AG20443 (cell line): ENCODE measurements around the gene ARL8B.
"Not testable (repeated sequence)": the region's sequence is repeated elsewhere in the genome, so short reads cannot be mapped to it uniquely, and the experiment has no call there.

Source experiments
- DNase-seq: peaks from one replicate; pipeline ENCODE4 v3.0.0; 2012; ENCODE audit warnings: low spot score, mixed read lengths

The ARL8B gene

DNA sequence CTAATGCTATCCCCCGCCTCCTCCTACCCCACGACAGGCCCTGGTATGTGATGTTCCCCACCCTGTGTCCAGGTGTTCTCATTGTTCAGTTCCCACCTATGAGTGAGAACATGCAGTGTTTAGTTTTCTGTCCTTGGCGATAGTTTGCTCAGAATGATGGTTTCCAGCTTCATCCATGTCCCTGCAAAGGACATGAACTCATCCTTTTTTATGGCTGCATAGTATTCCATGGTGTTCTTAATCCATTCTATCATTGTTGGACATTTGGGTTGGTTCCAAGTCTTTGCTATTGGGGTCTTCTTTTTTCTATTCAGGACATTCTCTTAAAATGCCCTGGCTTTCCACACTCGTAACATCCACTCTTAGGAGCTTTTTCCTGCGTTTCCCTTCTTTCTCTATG lies 25.1 kb downstream of the ARL8B start:
- not testable (repeated sequence) for DNase-seq

DNA sequence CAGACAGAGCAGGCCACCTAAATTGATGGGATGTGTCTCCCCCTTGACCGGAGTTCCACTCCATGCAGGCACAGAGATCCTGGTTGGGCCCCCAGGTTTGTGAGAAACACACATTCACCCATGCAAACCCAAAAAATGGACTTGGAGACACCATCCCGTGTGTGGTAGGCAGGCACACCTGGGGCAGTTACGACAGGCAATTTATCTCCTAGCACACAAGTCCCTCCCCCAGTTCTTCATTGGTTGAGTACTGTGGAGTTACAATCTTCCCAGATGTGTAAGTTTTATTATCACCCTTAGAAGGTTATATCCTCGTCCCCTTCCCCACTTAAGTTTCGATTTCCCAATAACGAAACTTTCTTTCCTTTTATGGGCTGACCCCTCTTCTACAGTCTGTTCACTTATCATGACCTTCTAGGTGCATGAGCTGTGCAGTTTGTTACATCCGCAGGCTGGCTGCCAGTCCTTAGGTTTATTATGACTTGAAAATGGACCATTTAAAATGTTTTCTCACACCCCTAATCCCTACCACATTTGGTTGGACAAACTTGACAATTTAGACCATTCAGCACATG lies 27.3 kb downstream of the ARL8B start:
- no peak for DNase-seq

GRCh38 chr3:5151586-5151985 lies 29.5 kb downstream of the ARL8B start:
- no peak for DNase-seq

DNA sequence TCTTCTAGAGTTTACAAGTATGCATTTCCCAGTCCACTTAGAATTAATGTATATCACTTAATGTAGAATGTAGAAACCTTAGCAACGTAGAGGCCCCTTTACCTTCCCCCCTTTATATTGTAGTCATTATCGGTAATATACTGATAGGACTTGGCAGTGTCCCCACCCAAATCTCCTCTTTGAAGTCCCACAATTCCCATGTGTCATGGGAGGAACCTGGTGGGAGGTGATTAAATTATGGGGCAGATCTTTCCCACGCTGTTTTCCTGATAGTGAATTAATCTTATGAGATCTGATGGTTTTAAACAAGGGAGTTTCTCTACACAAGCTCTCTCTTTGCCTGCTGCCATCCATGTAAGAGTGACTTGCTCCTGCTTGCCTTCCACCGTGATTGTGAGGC lies 31.0 kb downstream of the ARL8B start:
- DNase-seq, result no peak

DNA sequence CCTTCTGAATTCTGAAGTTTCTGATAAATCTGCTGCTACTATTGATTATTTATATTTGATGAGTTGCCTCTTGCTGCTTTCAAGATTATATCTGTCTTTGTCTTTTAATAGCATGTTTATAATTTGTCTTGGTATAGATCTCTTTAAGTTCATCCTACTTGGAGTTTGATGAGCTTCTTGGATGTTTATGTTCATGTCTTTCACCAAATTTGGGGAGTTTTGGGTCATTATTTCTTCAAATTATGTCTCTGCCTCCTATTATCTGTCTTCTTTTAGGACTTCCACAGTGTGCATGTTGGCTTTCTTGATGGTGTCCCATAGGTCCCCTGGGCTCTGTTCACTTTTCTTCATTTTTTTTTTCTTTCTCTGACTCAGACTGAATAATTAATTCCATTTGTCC lies 33.1 kb downstream of the ARL8B start:
- DNase-seq, result no peak

GRCh38 chr3:5160321-5160720 lies 38.2 kb downstream of the ARL8B start:
- no peak for DNase-seq

DNA sequence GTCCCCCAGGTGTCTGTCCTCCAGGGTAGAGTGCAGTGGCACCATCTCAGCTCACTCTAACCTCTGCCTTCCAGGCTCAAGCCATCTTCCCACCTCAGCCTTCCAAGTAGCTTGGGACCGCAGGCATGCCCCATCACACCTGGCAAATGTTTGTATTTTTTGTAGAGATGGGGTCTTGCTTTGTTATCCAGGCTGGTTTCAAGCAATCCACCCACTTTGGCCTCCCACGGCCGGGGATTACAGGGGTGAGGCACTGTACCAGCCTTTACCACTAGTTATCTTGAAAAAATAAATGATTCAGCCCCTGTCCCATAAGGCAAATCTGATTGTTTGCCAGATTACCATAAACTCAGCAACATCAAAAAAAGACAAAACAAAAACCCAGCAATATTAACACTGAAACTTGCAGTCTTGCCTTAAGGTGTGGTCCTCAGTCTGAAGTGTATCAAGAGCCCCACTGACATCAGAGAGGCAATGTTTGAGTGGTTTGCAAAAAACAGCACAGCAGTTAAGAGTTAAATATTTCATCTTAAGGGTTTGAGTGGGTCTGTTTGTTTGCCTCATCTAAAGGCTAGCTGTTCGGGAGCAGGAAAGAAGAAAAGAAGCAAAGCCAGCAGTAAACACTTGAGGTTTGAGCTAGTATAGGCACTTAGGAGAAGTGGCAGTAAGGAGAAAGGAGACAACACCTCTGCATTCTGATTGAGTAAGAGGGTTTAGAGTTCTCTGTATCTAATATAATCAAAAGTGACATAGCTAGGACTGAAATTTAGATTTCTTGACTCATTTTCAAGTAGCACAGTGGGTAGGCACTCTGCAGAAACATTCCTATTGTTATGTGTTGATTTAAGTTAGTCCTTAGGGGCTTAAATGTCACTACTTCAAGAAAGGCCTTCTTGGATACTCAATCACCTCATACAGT lies 39.1 kb downstream of the ARL8B start:
- DNase-seq, result peak; percentile 10

DNA sequence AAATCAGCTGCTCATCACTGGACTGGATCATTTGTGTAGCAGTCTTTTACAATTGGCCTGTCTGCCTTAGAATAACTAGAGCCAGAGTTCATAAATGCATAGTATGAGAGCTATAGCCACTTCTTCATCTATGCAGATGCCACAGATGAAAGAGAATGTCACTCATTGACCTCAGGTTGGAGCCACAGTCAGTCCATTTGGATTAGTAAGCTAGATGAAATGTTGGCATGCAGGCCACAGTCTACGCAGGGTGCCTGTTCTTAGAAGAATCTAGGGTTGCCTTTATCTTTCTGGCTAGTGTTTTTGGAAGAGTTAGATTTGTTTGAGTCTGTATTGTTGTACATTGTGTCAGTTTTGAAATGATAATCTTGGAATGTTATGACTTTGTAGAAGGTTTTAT lies 40.0 kb downstream of the ARL8B start:
- DNase-seq, result peak; percentile 48

DNA sequence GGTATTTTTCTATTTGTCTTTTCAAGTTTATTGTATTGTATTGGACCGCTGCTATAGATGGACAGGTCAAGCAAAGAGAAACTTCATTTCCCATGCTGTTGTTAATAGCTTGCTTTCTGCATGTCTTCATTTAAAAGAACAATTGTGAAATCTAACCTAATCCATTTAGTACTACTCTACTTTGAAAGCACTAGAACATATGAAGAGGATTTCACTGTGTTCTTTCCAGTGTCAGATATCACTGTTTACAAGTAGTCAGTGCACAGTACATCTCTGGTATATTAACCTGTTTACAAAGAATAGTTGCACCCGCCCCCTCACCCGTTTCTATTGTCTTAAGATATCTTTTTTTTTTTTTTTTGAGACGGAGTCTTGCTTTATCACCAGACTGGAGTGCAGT lies 43.6 kb downstream of the ARL8B start:
- DNase-seq, result no peak

DNA sequence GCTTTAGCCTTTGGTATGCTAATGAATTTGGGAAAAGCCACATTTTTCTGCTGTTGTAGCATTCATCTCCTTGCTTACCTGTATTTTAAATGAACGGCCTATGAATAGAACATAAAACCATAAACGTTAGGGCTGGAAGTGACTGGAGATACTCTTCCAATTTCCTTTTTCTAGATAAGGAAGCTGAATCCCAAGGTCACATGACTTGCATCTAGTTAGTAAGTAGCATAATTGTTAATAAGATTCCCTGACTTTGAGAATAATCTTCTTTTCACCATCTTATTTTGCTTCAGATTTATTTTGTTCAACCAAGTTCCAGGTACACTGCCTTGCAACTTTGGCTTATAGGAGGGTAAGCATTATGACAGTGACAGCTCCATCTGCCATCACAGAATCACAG lies 44.8 kb downstream of the ARL8B start:
- DNase-seq, result no peak

GRCh38 chr3:5168110-5168509 lies 46.0 kb downstream of the ARL8B start:
- no peak for DNase-seq

DNA sequence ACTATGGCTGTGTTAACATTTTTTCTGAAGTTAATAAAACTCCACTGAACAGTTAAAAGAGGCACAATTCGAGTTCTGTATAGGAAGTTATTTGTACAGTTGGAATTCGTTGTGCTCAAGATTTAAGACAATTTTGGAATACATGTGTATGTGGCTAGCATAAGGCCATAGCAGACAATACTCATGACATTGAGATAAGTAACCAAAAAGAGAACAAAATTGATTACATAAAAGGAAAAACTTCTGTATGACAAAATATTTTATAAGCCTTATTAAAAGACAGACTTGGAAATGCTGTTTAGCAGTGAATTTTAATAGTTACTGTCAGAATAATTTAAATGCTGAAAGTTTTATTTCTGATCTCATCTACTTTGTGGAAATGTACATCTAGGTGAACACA lies 47.7 kb downstream of the ARL8B start:
- DNase-seq, result no peak

DNA sequence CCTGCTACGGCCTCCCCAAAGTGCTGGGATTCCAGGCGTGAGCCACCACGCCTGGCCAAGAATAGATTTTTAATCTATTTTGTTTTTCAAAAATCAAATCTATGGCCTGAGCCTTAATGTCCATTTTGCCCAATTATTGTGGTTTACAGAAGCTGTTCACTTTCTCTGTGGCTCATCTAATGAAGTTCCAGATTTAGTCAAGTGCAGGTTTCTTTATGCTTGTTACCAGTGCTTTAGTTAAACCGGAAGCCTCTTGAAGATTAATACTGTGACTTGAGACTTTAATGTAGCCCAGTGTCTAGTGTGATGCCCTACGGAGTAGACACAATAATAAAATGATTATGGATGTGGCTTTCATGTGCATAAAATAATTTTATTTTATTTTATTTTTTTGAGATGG lies 48.9 kb downstream of the ARL8B start:
- no peak for DNase-seq

DNA sequence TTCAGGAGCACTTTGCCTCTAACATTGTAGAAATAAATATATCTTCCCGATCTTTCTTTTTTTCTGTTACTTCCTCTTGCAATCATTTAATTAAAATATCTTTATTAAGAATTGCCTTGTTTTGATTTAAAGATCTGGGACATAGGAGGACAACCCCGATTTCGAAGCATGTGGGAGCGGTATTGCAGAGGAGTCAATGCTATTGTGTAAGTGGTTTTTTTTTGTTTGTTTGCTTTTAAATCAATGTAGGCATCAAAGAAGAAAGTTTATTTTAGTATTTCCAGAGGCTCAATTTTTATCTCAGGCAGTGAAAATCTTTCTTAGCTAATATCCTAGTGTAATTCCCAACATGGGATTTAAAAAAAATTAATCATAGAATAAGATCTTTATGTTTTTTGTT lies 49.9 kb downstream of the ARL8B start:
- DNase-seq, result no peak

GRCh38 chr3:5179036-5179435 lies 56.9 kb downstream of the ARL8B start:
- not testable (repeated sequence) for DNase-seq

DNA sequence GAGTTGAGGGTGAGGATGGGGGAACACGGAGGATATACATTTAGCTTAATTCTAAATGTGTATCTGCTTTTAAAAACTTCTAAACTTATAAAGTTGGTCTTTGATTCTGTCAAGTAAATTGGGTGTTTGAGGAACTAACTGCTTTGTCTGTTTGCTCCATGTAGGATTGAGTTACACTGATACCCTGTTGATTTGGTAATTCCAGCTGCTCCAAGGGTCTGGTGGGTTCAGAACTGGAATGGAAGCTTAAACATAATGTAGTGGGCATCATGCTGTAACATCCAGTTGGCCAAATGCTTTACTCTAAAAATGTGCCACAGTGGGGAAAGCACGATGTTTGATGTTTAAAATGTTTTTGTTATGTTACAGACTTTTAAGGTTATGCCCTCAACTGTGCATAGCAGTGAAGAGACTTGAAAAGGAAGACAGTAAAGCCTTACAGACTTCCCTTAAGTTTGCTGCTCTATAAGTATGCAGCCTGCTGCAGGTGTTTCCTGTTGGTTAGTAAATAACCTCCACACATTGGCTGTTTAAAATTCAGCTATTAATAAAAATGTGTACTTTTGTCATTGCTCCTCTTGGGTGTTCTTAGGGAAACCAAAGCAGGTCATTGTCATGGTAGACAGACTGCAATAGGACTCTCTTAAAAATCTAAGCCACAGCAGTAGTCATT lies 59.5 kb downstream of the ARL8B start:
- DNase-seq, result no peak

DNA sequence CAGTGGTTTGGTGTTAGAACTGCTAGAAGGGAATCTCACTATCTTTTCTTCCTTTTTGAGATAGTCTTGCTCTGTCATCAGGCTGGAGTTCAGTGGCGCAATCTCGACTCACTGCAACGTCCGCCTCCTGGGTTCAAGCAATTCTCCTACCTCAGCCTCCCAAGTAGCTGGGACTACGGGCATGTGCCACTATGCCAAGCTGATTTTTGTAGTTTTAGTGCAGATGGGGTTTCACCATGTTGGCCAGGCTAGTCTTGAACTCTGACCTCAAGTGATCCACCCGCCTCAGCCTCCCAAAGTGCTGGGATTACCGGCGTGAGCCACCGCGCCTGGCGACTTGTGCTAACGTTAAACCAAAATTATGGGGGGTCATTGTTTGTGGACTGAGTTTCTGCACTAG lies 61.6 kb downstream of the ARL8B start:
- not testable (repeated sequence) for DNase-seq

GRCh38 chr3:5184499-5184898 lies 62.4 kb downstream of the ARL8B start:
- no peak for DNase-seq

DNA sequence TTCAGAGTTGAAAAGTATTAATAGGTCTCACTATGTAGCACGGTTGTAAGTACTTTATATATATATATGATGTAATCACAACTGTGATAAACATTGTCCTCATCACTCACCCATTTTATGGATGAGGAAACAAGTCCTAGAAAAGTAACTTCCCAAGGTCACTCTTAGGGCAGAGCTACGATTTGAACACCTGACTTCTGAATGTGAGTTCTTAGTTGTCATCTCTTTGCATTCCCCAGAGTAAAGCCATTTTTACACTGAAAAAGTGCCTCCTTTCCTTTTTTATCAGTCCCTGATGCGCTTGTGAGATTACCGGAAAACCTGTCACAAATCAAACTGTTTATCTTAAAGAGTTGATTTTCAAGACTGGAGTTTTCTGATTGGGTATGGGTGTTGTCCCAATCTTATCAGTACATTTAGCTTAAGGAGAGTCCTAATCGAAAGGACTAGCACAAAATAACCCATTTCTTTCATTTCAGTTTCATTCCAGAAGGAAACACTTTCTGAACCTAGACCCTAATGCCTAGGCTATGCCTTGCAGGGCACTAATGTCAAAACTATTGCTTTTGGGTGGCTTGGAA lies 63.1 kb downstream of the ARL8B start:
- DNase-seq, result no peak

DNA sequence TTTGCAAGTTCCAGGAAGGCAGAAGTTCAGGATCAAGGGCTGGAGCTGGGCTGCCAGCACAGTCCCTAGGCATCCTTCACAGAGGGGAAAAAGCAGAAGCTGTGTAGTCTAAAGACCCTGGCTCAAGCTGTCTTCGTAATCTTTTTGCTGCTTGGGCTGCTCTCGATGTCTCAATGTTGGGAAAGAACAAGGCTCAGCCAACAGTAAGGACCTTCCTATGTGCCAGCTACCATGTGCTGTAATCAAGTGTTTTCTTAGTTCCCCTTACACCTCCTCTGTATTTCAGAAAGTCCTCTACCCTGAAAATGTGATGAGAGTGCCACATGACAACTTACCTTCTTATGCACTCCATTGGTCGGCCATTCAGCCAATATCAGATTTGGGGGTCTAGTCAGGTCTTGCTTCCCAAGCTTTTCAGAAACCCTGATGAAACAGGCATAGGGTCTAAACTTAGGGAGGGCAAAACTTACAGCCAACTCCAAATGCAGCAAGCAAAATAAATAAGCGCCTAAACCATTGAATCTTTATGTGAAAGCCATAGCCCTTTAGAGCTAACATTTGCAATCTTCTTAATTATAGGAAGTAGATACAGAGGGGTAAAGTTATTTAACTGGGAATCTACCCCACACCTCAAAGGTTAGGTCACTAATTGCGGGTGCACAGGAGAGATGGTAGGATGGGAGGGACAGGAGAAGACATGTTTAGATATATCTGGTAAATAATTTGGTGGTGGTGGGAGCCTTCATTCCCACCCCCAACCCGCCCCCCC lies 64.2 kb downstream of the ARL8B start:
- DNase-seq, result no peak

DNA sequence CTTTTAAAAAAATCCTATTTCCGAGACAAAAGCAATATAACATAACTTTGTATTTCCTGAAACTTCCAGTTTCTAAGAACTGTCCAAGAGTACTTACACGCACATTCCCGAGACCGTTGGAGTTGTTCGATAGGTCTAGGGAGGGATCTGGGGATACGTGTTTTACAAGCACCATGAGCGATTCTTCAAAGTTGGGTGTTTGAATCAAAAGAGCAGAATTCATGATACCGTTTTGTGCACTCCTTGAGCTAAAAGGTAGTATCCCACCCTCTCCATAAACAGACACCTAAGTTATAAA lies 64.7 kb downstream of the ARL8B start:
- DNase-seq, result peak; percentile 33
